HG02678 (cell line): ENCODE measurements around the gene SURF6.

Experiments
- ATAC-seq: cut with Tn5 transposase; IDR thresholded peaks from one replicate; pipeline ENCODE4 v1.9.1; 2021; ENCODE audit warnings: mild to moderate bottlenecking, moderate library complexity; ENCODE audit not compliant: unreplicated experiment

The SURF6 gene

DNA sequence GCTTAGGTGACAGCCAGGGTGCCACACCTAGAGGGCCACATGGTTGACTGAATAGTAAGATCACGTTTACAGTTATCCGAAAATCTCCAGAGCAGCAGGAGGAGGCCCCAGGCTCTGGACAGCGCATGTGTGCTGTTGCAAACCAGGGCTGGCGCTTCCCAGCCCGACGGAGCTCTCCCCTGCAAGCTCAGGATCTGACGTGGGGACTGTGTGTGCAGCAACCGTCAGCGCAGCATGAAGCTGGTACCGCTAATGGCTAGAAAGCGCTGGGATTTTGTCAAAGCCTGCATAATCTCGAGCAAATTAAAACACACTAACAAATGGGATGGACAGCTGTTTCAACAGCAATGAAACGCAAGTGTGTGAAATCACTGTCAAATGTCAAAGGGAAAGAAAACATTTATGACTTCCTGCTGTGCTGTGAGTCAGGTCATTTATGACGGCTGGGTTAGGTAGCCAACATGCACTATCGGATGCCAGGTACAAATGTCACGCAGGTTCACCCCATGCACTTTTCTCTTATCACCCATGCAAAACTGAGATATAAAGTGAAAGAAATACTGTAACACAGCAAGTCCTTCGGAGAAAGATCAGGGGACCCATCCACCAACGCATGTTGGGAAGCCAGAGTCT is 32.4 kb upstream of the SURF6 start:
- no peak for ATAC-seq

DNA sequence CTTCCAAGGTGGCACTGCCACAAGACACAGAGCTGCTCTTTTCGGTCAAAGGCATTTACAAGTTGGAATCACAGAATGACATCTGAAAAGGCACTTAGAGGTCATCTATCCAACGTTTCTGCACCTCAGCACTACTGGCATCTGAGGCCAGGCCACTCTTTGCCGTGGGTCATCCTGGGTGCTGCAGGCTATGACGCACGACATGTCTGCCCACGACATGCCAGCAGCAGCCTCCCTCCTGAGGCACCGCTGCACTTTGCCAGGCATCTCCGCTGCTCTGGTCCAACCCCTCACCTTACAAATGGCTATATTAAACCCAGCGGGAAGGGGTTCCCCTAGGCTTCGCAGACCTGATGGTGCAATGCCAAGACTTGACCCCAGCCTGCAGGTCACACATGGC is 31.8 kb upstream of the SURF6 start:
- ATAC-seq = no peak

DNA sequence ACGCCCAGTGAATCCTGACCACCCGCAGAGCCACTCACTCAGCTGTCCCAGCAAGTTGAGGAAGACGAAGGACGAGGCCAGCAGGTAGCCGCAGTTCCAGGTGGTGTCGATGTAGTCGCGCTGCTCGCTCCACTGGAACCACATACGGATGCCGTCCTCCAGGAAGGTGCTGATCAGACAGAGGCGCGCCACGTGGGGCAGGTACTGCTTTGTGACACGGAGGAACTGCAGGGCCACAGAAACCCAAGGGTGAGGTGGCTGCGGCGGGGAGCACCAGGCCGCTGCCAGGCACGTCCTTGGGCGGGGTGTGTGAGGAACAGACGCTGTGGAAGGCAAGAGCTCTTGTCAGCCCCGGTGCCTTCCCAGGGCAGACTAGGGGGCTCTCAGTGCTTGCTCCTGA is 31.2 kb upstream of the SURF6 start:
- no peak for ATAC-seq

DNA sequence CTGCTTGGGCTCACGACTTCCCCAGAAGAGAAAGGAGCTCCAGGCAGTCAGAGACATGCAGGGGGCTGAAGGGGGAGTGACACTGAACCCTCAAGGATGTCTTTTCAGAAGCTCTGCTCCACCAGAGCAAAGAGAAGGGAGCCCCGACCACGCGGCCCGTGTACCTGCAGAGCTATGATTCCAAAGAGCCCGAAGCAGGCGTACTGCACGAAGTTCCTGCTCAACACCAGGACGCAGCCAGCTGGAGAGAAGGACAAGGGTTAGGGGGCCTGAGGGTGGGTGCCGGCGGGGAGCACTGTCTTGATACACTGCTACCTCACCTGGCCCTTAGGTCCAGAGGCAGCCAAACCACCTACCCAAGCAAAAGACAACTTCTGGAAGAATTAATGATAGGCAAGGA is 30.4 kb upstream of the SURF6 start:
- ATAC-seq = no peak

DNA sequence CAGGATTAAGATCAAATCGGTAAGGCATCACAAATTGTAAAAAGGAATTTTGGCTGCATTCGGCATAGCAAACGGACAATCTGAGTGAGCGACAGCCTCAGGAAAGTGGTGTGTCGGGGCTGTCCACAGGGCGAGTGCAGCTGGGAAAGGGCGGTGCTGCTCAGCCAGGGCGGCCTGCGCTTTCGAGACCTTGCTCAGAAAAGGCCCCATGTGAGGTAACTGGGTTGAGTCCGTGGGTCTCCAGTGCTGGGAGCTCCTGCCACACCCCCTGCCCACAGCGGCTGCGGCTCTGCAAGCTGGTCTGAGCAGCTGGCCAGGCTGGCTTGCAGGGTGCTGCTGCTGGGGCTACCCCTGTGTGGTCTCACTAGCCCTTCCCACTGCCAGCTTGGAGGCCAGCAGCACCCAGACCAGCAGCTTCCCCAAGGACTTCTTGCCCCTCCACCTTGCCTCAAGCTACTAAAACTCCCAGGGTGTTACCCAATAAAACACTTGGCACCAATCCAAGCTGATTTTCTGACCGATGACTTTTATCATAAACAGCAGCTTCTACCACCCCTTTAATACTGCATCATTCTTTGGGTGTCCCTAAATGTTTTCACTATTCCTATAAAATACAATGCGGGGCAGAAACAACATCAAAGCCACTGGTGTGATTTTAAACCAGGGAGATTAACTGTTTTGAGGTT is 26.5 kb upstream of the SURF6 start:
- ATAC-seq = no peak

DNA sequence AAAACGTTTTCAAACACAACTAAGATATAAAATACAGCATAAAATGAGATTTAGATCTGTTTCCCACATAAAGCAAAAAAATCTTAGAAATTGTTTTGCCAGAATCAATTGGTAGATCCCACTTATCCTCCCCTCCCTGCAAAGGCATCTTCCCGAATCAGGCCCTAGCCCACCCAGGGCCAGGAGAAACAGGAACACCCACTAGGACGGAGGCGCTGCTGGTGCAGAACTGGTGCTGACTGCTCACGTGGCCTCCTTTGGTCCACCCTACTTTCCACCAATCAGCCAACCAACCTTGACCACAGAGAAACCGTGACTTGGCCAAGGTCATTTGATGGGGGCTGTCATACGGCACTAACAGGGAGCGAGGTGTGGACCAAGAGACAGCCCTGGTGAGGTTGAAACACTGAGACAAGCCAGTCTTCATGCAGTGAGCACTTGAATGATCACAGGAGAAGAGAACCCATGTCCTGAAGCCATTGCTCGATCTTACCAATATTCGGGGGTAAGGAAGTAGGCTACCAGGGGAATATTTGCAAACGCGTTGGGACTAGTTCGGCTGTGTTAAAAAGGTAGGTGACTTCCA is 25.6 kb upstream of the SURF6 start:
- no peak for ATAC-seq

DNA sequence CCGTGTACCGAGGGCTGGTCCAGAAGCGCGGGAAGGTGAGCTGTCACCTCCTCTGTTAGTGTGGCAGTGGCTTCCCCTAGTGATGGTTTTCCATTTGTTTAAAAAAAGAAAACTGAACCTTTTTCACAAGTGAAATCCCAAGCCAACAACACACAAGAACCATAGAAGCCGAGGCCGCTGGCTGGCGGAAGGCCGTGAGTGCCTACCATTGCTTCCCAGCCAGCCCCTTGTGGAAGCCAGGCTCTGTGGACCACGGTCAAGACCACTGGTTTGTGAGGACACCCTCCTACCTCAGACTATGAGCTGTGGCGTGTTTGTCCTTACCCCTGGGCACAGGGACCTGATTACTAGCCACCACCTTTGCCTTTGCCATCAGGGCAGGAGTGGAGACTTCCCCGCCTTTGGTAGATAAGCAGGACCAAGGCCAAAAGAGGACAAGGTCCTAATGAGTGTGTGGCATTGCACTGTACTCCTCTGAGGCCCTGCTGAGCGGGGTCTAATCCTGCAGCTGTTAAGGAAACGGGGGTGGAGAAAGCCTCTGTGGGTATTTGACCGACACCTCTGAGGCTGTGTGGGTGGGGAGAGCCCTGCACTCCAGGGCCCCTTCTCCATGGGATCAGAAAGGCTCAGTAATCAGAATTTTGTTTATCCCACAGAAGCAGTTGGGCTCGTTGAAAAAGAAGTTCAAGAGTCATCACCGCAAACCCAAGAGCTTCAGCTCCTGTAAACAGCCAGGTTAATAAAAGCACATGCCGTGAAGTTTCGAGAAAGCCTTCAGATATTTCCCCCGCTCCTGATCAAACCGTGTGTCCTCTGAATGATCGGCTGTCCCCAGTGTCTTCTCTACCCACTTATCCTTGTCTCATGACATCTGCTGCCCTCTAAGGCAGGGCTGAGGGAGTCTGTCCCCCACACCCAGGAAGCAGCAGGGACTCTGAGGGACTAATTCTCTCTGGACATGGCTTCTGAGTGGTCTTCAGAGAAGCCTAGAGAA is 24.7 kb upstream of the SURF6 start:
- ATAC-seq = no peak

DNA sequence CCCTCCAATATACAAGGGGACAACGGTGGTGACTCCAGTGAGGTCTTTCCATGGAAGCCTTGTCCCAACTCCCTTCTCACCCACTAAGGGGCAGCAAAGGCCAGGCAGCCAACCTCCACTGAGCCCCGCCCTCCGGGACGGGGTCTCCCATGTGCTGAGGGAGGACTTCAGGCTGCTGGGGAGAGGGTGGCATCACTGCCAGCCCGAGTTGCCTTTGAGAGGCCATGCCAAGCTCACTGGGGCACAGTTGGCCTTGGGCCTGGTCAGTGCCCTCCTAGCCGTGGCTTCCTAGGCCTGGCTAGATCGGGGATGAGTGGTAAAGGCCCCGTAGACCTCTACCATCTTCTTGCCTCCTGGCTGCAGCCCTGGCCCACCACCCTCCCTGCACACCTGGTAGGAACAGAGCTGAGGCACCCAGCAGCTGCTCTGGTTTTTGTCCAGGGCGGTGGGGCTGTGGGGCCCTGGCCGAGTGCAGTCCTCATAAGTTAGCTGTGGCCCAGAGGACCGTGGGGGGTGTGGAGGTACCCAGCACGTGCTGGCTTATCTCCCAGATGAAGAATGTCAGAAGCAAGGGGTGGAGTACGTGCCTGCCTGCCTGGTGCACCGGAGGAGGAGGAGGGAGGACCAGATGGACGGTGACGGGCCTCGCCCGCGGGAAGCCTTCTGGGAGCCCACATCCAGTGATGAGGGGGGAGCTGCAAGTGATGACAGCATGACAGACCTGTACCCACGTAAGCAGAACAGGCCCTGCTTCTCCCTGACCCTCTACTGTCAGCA is 23.6 kb upstream of the SURF6 start:
- no peak for ATAC-seq

DNA sequence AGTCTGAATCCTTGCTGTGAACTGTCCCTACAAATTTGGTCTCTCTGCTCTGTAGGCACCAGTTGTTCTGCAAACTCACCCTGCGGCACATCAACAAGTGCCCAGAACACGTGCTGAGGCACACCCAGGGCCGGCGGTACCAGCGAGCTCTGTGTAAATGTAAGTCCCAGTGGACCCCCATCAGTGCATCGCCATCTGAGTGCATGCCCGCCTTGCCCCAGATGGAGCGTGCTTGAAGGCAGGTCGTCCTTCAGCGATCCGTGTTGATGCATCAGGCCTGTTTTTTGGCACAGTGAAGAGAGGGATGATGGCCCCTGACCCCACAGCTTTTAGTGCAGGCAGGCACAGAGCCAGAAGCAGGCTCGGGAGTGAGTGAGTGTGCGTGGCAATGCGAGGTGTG is 21.7 kb upstream of the SURF6 start:
- ATAC-seq = no peak

DNA sequence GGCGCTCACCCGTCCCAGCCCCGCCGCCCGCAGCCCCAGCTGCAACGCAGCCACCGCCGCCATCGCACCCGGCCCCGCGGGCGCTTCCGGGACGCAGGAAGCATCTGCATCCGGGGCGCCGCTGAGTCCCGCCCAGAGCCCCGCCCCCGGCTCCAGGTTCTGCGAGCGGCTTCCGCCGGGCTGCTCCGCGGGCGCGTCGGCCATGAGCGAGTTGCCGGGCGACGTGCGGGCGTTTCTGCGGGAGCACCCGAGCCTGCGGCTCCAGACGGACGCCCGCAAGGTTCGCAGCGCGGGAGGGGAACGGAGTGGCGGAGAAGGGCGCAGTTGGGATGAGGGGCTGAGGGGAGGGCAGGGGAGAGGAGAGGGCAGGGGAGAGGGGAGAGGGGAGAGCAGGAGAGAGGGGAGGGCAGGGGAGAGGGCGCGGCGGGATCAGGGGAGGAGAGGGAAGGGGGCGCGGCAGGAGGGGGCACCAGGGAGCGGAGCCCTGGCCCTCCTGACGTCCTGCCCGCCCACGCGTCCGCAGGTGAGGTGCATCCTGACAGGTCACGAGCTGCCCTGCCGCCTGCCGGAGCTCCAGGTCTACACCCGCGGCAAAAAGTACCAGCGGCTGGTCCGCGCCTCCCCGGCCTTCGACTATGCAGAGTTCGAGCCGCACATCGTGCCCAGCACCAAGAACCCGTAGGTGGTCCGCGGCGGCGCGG is 20.6 kb upstream of the SURF6 start, which contains the start of the genes SURF1 and SURF2:
SURF1 (minus strand) TSS at position 97 of the 701 bp plus-strand sequence; CDS start at position 63, 34 bp downstream.
SURF2 (plus strand) TSS at position 160 of the 701 bp plus-strand sequence; CDS start at position 203, 43 bp downstream.
- peak; percentile 71 for ATAC-seq

DNA sequence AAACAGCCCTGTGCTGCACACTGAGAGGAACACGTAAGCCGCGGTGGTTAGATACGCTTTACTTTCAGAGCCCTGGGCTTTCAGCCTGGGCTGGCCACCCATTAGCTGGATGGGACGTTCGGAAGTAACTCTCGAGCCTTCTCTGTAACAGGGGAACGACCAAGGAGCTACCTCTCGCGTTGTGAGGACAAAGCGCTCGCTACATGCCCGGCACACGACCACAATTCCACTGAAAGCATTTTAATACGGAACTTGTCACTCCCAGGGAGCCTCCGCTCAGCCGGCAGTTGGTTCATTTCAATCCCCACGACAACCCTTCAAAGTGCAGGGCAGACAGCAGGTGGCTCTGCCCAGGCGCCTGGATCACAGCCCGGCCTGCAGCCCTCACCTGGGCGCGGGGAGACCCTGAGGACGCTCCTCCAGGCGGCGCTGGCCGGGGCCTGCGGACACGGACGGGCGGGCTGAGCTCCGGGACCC is 19.9 kb upstream of the SURF6 start:
- peak; percentile 44 for ATAC-seq

DNA sequence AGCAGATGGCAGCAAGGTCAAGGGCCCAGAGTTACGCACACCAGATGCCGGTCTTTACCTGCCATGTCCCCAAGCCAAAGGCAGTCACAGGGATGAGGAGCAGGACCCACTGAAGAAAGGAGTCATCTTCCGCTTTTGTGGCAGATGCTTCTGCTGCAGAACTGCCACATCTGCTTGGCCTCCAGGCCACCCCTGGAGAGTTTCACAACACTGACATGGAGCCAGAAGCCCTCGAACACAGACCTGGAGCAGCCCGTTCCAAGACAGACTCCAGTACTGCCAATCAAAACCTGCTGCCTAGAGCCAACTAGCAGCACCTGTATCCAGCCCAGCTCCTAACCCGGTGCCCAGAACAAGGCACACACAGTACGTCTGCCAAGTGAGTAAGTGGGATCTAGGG is 18.8 kb upstream of the SURF6 start:
- ATAC-seq = no peak

DNA sequence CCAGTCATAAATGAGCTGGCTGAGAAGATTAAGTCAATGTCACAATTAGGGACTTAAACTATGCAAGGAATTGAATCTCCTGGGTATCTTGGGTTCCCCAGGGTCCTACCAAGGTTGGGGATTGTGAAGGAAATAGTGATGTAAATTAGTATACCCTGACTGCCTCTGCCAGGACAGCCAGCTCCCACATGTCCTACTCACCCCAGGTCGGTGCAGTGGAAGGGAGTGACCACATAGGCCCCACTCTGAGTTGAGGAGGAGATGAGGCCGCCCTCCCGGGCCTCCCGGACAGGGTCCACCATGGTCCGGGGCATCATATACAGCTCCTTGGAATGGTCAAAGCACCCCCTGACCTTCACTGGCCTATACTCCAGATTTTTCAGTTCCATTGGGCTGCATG is 17.6 kb upstream of the SURF6 start:
- no peak for ATAC-seq

DNA sequence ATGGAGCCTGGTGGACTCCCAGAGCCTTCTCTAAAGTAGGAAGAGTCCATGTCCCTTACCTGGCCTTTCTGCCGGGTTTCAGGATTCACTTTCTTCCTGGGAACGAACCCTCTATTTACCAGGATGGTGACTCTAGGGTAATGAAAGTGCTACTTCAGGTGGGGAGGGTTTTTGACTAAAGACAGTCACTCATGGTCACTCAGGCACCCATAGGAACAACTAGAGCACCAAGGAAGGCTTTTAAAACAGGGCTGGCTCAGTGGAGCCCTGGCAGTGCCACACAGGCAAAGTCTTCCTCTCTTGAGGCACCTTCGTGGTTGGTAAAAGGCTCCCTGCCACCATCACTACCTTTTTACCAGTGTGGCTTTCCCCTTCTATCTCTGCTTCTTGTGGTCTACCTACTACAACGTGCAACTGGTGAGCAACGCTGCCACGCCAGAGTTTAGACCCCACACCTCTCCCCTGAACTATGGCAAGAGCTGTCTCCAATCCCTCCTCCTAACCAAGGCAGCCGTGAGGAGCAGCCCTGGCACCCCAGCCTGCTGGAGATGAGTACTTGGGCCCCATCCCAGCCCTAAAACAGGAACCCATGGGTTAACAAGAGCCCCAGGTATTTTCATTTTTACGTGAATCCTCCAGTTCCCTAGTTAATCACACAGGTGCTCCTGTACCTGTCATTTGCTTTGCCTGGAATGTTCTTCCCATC is 16.8 kb upstream of the SURF6 start:
- no peak for ATAC-seq

DNA sequence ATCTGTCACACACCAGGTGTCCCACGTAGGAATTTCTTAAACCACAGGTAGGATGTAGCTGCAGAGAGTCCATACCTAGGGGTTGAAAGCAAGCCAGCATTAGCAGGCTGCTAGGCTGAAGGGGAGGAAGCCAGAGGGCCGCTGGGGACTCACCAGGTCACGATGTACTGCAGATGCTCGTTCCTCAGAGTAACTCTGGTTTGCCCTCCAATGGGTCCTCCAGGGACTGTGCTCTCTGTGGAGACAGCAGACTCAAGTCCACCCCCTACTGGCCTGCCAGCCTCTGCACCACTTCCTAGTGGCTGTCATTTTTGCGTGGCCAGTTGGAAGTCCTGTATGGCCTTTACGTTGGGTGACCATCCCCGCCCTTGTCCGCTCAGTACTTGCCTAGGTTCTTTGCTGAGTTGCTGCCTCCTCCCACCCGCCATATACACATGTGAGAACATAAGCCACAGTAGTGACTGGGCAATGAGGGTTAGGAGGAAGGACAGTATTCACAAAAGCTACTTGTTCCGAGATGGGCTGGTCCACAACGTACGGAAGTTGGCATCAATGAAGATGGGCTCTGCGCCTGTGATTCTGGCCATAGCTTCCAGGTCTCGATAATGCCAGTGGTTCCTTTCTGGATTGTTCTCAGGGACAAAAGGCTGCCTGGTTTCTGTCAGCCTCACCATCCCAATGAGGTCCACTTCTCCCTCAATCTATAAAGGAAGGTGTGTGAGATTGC is 16.1 kb upstream of the SURF6 start:
- ATAC-seq = no peak

DNA sequence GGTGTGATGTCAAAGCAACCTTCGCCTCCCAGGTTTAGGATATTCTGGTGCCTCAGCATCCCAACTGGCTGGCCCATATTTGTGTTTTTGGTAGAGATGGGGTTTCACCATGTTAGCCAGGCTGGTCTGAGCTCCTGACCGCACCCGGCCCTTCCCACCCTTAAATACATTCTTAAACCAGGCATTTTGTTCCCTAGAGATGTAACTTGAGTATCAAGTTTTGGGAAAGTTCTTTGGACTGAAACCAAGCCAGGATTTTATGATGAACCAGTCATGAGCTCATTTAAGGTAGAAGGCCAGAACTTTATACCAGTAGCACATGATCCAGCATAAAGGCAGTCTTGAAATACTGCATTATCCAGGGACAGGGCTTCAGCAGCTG is 15.5 kb upstream of the SURF6 start:
- ATAC-seq = no peak

DNA sequence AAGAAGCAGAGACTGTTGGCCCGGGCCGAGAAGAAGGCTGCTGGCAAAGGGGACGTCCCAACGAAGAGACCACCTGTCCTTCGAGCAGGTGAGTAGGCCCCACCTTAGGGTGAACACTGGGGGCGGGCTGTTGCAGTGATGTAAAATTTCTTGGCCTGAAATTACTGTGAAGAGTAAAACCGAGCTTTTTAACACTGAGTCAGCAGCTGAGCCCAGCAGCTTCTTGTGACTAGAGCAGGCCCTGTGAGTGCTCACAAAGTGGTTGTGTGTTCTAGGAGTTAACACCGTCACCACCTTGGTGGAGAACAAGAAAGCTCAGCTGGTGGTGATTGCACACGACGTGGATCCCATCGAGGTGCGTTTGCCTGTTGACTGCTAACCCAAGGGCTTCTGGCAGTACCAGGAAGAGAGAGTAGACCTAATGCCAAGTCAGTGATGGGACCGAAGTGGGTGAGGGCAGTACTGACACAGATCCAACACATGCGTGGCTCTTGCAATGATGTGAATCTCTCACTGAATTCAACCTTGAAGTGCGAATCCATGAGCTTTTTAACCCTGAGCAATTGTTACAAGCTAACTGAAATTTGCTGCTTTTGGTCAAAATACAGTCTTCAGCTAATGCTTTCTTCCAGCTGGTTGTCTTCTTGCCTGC is 14.1 kb upstream of the SURF6 start:
- no peak for ATAC-seq
